Activated CD4-positive, alpha-beta T cell treated with anti-CD3 and anti-CD28 coated beads, Interleukin-2, amount 10 ng/mL, durations not matched to agents 7 days and 5 days (primary cell): Measurements from ENCODE around the gene CRELD1. TPM values are rescaled to one million over a fixed set of nuclear protein-coding genes. Genes with fewer than 3 reads are reported as not detected.

Source experiments
- CTCF ChIA-PET: fragments of 350-600 bp; sonication (Branson Sonifier 250); formaldehyde crosslinking; loops from one replicate; lab custom pipeline; 2021; ENCODE audit warnings: antibody characterized with exemption; lab: Charles Lee
- POLR2A ChIA-PET: fragments of 350-600 bp; sonication (Branson Sonifier 250); formaldehyde crosslinking; loops from one replicate; lab custom pipeline; 2021; ENCODE audit warnings: antibody characterized with exemption; lab: Charles Lee
- DNase-seq: peaks from one replicate; pipeline ENCODE4 v3.0.0-alpha.2; 2020
- H3K27ac Mint-ChIP-seq: one replicate; pipeline ENCODE4 v1.8.0; 2021; ENCODE audit warnings: mild to moderate bottlenecking, moderate library complexity, mixed read lengths
- H3K27me3 Mint-ChIP-seq: one replicate; pipeline ENCODE4 v1.8.0; 2021; ENCODE audit warnings: mixed read lengths
- H3K36me3 Mint-ChIP-seq: one replicate; pipeline ENCODE4 v1.8.0; 2021; ENCODE audit warnings: low read depth, mixed read lengths
- H3K4me1 Mint-ChIP-seq: one replicate; pipeline ENCODE4 v1.8.0; 2021; ENCODE audit warnings: mixed read lengths
- H3K4me3 Mint-ChIP-seq: one replicate; pipeline ENCODE4 v1.8.0; 2021; ENCODE audit warnings: mild to moderate bottlenecking, moderate library complexity, mixed read lengths
- H3K9me3 Mint-ChIP-seq: one replicate; pipeline ENCODE4 v1.8.0; 2021; ENCODE audit warnings: mixed read lengths
- total RNA-seq, 2 experiments: library from RNA; stranded (reverse); gene quantifications; one replicate each; pipeline ENCODE4 v1.2.3, GENCODE V29; 2021

The CRELD1 gene
- total RNA-seq, 2 experiments from 2014 or later: 13.9 to 16.0 TPM

- H3K27ac Mint-ChIP-seq: no peak overlapping the region
- peak overlapping the region; percentile 83 for H3K4me3 Mint-ChIP-seq
- no peaks in the 10 kb centered on the region for H3K9me3 Mint-ChIP-seq
- H3K36me3 Mint-ChIP-seq: no peaks in the 10 kb centered on the region
- ChIA-PET CTCF (interaction anchor here (0.7 to 2.7 kb wide), 5 partner anchors 9 to 20 kb away, joined by 3 to 9 read pairs (median 5); no protein-coding TSS in a partner anchor), POLR2A (interaction anchor here (1.5 kb wide), 1 partner anchor 19 kb away, joined by 4 read pairs; no protein-coding TSS in a partner anchor)
- DNase-seq: no peak
- peaks cover 19% of the 10 kb centered on the region for H3K4me1 Mint-ChIP-seq
- no peaks in the 10 kb centered on the region for H3K27me3 Mint-ChIP-seq
Observed at GRCh38 chr3:9951598-9951961, 17.9 kb downstream of the CRELD1 start.

GRCh38 chr3:9951962-9952805, 18.6 kb downstream of the CRELD1 start, which contains the start of gene PRRT3:
PRRT3 (minus strand) TSS chr3:9952408; CDS start chr3:9950115, 2,293 bp downstream.
- Mint-ChIP-seq H3K9me3 (no peaks in the 10 kb centered on the region), H3K36me3 (no peaks in the 10 kb centered on the region), H3K27ac (peak within 1 kb of the TSS; percentile 46), H3K27me3 (no peaks in the 10 kb centered on the region), H3K4me3 (peak within 1 kb of the TSS; percentile 83), H3K4me1 (peaks cover 19% of the 10 kb centered on the region)
- ChIA-PET POLR2A (interaction anchor here (0.6 to 1.5 kb wide), 2 partner anchors 19 to 35 kb away, joined by 3 to 4 read pairs; no protein-coding TSS in a partner anchor), CTCF (interaction anchor here (0.6 to 3.6 kb wide), 5 partner anchors 10 to 1037 kb away, joined by 3 to 17 read pairs (median 4); partner anchors contain the start of gene CRELD1)
- DNase-seq: peak; percentile 68

GRCh38 chr3:9955067-9955502, 21.5 kb downstream of the CRELD1 start:
- ChIA-PET CTCF (interaction anchor here (0.5 to 3.6 kb wide), 7 partner anchors 9 to 328 kb away, joined by 3 to 17 read pairs (median 3); partner anchors contain the start of gene CRELD1), POLR2A (no interaction called here)
- Mint-ChIP-seq H3K27me3 (no peaks in the 10 kb centered on the region), H3K36me3 (no peaks in the 10 kb centered on the region), H3K4me1 (peaks cover 19% of the 10 kb centered on the region), H3K4me3 (no peak overlapping the region), H3K27ac (no peak overlapping the region), H3K9me3 (no peaks in the 10 kb centered on the region)
- DNase-seq: no peak

- Mint-ChIP-seq H3K4me1 (peaks cover 17% of the 10 kb centered on the region), H3K27ac (no peak overlapping the region), H3K36me3 (no peaks in the 10 kb centered on the region), H3K4me3 (no peak overlapping the region), H3K27me3 (no peaks in the 10 kb centered on the region), H3K9me3 (no peaks in the 10 kb centered on the region)
- CTCF ChIA-PET: interaction anchor here (0.8 to 3.6 kb wide), 3 partner anchors 9 to 23 kb away, joined by 3 to 17 read pairs (median 3); partner anchors contain the start of gene CRELD1
- POLR2A ChIA-PET: no interaction called here
- no peak for DNase-seq
Observed at GRCh38 chr3:9955611-9956352, 22.1 kb downstream of the CRELD1 start.

GRCh38 chr3:9957214-9957613, 23.6 kb downstream of the CRELD1 start:
- Mint-ChIP-seq H3K9me3 (no peaks in the 10 kb centered on the region), H3K36me3 (no peaks in the 10 kb centered on the region), H3K4me1 (peaks cover 5% of the 10 kb centered on the region), H3K27me3 (no peaks in the 10 kb centered on the region), H3K4me3 (no peak overlapping the region), H3K27ac (no peak overlapping the region)
- DNase-seq: no peak
- ChIA-PET POLR2A (no interaction called here), CTCF (no interaction called here)

- DNase-seq: no peak
- H3K4me3 Mint-ChIP-seq: no peak overlapping the region
- no peaks in the 10 kb centered on the region for H3K4me1 Mint-ChIP-seq
- H3K27ac Mint-ChIP-seq: no peak overlapping the region
- H3K36me3 Mint-ChIP-seq: peaks cover 28% of the 10 kb centered on the region
- ChIA-PET POLR2A (no interaction called here), CTCF (interaction anchor here (1.3 to 1.8 kb wide), 3 partner anchors 12 to 299 kb away, joined by 3 to 5 read pairs (median 4); no protein-coding TSS in a partner anchor)
- H3K9me3 Mint-ChIP-seq: no peaks in the 10 kb centered on the region
- no peaks in the 10 kb centered on the region for H3K27me3 Mint-ChIP-seq
Observed at GRCh38 chr3:9965200-9965875, 31.7 kb downstream of the CRELD1 start.

- ChIA-PET CTCF (interaction anchor here (0.7 to 1.2 kb wide), 3 partner anchors 10 to 76 kb away, joined by 3 read pairs; partner anchors contain the start of gene JAGN1), POLR2A (no interaction called here)
- no peak for DNase-seq
- Mint-ChIP-seq H3K9me3 (no peaks in the 10 kb centered on the region), H3K36me3 (peaks cover 36% of the 10 kb centered on the region), H3K27ac (no peak overlapping the region), H3K27me3 (no peaks in the 10 kb centered on the region), H3K4me1 (no peaks in the 10 kb centered on the region), H3K4me3 (no peak overlapping the region)
Observed at GRCh38 chr3:9966841-9967240, 33.2 kb downstream of the CRELD1 start.

- H3K27me3 Mint-ChIP-seq: no peaks in the 10 kb centered on the region
- ChIA-PET CTCF (interaction anchor here (1.3 kb wide), 1 partner anchor 14 kb away, joined by 4 read pairs; no protein-coding TSS in a partner anchor), POLR2A (no interaction called here)
- no peaks in the 10 kb centered on the region for H3K4me1 Mint-ChIP-seq
- no peak overlapping the region for H3K4me3 Mint-ChIP-seq
- H3K9me3 Mint-ChIP-seq: no peaks in the 10 kb centered on the region
- no peak for DNase-seq
- H3K27ac Mint-ChIP-seq: no peak overlapping the region
- peaks cover 47% of the 10 kb centered on the region for H3K36me3 Mint-ChIP-seq
Observed at GRCh38 chr3:9969632-9970019, 36.0 kb downstream of the CRELD1 start.

- Mint-ChIP-seq H3K9me3 (no peaks in the 10 kb centered on the region), H3K36me3 (peaks cover 47% of the 10 kb centered on the region), H3K4me1 (no peaks in the 10 kb centered on the region), H3K27ac (no peak overlapping the region), H3K4me3 (no peak overlapping the region), H3K27me3 (no peaks in the 10 kb centered on the region)
- no peak for DNase-seq
- CTCF ChIA-PET: interaction anchor here (1.3 kb wide), 1 partner anchor 14 kb away, joined by 4 read pairs; no protein-coding TSS in a partner anchor
- POLR2A ChIA-PET: no interaction called here
Observed at GRCh38 chr3:9970020-9970652, 36.5 kb downstream of the CRELD1 start.

GRCh38 chr3:9976721-9977709, 43.4 kb downstream of the CRELD1 start:
- no peak for DNase-seq
- peaks cover 34% of the 10 kb centered on the region for H3K36me3 Mint-ChIP-seq
- POLR2A ChIA-PET: interaction anchor here (1.0 kb wide), 1 partner anchor 31 kb away, joined by 3 read pairs; no protein-coding TSS in a partner anchor
- H3K4me3 Mint-ChIP-seq: no peak overlapping the region
- no peaks in the 10 kb centered on the region for H3K9me3 Mint-ChIP-seq
- no peak overlapping the region for H3K27ac Mint-ChIP-seq
- CTCF ChIA-PET: interaction anchor here (0.7 to 2.4 kb wide), 7 partner anchors 10 to 339 kb away, joined by 3 to 15 read pairs (median 5); partner anchors contain the start of gene EMC3
- no peaks in the 10 kb centered on the region for H3K27me3 Mint-ChIP-seq
- peaks cover 15% of the 10 kb centered on the region for H3K4me1 Mint-ChIP-seq
